Transverse colon (tissue), 4 donors: ENCODE measurements around the gene CNKSR3. TPM values are rescaled to one million over a fixed set of nuclear protein-coding genes. Genes with fewer than 3 reads are reported as not detected.
A peak's percentile ranks its signal among the peaks of the same experiment; 100 is the strongest.

Experiments used
- DNase-seq: peaks from one replicate; pipeline ENCODE4 v3.0.0-alpha.2; 2019
- H3K27ac ChIP-seq, 4 donors: fragments of 200-600 bp; sonication (generic); 2 replicates each; pipeline ENCODE4 v1.5.1; 2016 to 2018; ENCODE audit warnings: inconsistent platforms in 4 of 4
- H3K27me3 ChIP-seq: fragments of 200-600 bp; sonication (generic); 2 replicates; pipeline ENCODE4 v1.5.1; 2017; ENCODE audit warnings: inconsistent platforms
- H3K36me3 ChIP-seq, 4 donors: fragments of 200-600 bp; sonication (generic); 2 replicates each; pipeline ENCODE4 v1.5.1; 2017 to 2019; ENCODE audit warnings: inconsistent platforms in 4 of 4
- H3K4me1 ChIP-seq, 4 donors: fragments of 200-600 bp; sonication (generic); 2 replicates each; pipeline ENCODE4 v1.5.1; 2017 to 2020; ENCODE audit warnings: inconsistent platforms in 4 of 4
- H3K4me3 ChIP-seq, 4 donors: fragments of 200-600 bp; sonication (generic); 1 replicate in 1 of 4; 2 replicates in 3 of 4; pipeline versions ENCODE4 v1.5.1 to v1.6.1; 2017 to 2019; ENCODE audit warnings: inconsistent platforms in 4 of 4
- H3K9me3 ChIP-seq, 2 donors: fragments of 200-600 bp; sonication (generic); 2 replicates each; pipeline ENCODE4 v1.5.1; 2017 to 2019; ENCODE audit warnings: inconsistent platforms in 2 of 2
- CTCF ChIP-seq, 5 experiments: fragments of 200-600 bp in 3 of 5; fragments of 450-650 bp in 2 of 5; sonication (generic) in 3 of 5; IDR thresholded peaks; 1 replicate in 2 of 5; 2 replicates in 3 of 5; pipeline ENCODE4 v1.5.1; 2016 to 2017; ENCODE audit warnings: antibody characterized with exemption in 5 of 5, inconsistent platforms in 3 of 5, mild to moderate bottlenecking in 2 of 5, moderate library complexity in 1 of 5
- EP300 ChIP-seq: sonication (generic); formaldehyde crosslinking; IDR thresholded peaks from one replicate; pipeline ENCODE4 v1.6.1; 2017; ENCODE audit warnings: antibody characterized with exemption, low read depth
- POLR2A ChIP-seq: fragments of 450-650 bp; IDR thresholded peaks from one replicate; pipeline ENCODE4 v1.6.1; 2016; ENCODE audit warnings: antibody characterized with exemption, mild to moderate bottlenecking, moderate library complexity
- POLR2AphosphoS5 ChIP-seq, 3 donors: sonication (generic); formaldehyde crosslinking; IDR thresholded peaks; one replicate each; pipeline ENCODE4 v1.6.1; 2016; ENCODE audit warnings: antibody characterized with exemption in 3 of 3
- WGBS, 2 donors: methylation state at CpG; one replicate each; pipeline ENCODE4 v1.1.5; 2018; ENCODE audit warnings: low coverage in 1 of 2; 5-methylcytosine and 5-hydroxymethylcytosine counted together
- in situ Hi-C, 4 donors: fragments of 200-750 bp; cut with MboI; loops; one replicate each; pipeline versions ENCODE4 v1.15.0 to v1.15.1; 2017; ENCODE audit warnings: low sequenced_read_pairs in 3 of 4, low pct_ligation_motif_present in 1 of 4, low pct_unique_long_range_greater_than_20kb in 1 of 4
- intact Hi-C: fragments of 100-400 bp; cut with DNase I; formaldehyde crosslinking; loops from one replicate; pipeline ENCODE4 v1.15.1; 2023; ENCODE audit warnings: low total_unique reads
- total RNA-seq, 4 donors: library from RNA; depleted of rRNA; stranded (reverse); fragments of >200 nt; gene quantifications; one replicate each; pipeline ENCODE4 v1.1.0, GENCODE V29; 2016

The CNKSR3 gene
- total RNA-seq, 4 donors from 2014 or later, result 4.0 to 27.3 (median 16.9) TPM

GRCh38 chr6:154485815-154486214 lies 24.7 kb downstream of the CNKSR3 start:
- in situ Hi-C loops, result no loop called here

GRCh38 chr6:154484942-154485341 lies 25.5 kb downstream of the CNKSR3 start:
- intact Hi-C loops (no loop called here), in situ Hi-C loops (no loop called here)
- Histone ChIP-seq H3K27ac (peak overlapping the region in 2 of 4 donors; percentile 37 to 49), H3K27me3 (no peaks in the 10 kb centered on the region), H3K4me3 (no peak overlapping the region), H3K36me3 (no peaks in the 10 kb centered on the region), H3K4me1 (peaks cover 15 to 56% (median 26%) of the 10 kb centered on the region in 4 donors), H3K9me3 (no peaks in the 10 kb centered on the region)
- DNase-seq, result no peak
- no peak for TF ChIP-seq EP300
- no peak for TF ChIP-seq POLR2AphosphoS5 (IDR thresholded peaks at IDR 0.05)
- no peak for TF ChIP-seq CTCF (IDR thresholded peaks at IDR 0.05)

More at GRCh38 chr6:154485815-154486214, 24.7 kb downstream of the CNKSR3 start:
- Histone ChIP-seq H3K4me1 (peaks cover 15 to 56% (median 25%) of the 10 kb centered on the region in 4 donors), H3K4me3 (no peak overlapping the region), H3K36me3 (no peaks in the 10 kb centered on the region), H3K9me3 (no peaks in the 10 kb centered on the region), H3K27me3 (no peaks in the 10 kb centered on the region), H3K27ac (peak overlapping the region; percentile 13 to 56 (median 44))
- DNase-seq, result peak; percentile 65
- intact Hi-C loops, result no loop called here
- WGBS, 2 donors, result 46 to 53% methylated on average over 4 to 9 of the region's 9 CpGs
- no peak for TF ChIP-seq POLR2AphosphoS5 (IDR thresholded peaks at IDR 0.05)
- TF ChIP-seq POLR2A, result no peak
- TF ChIP-seq CTCF (IDR thresholded peaks at IDR 0.05), result no peak
- TF ChIP-seq EP300, result no peak

- in situ Hi-C loops, result no loop called here
- H3K27me3 ChIP-seq, result no peaks in the 10 kb centered on the region
- H3K4me1 ChIP-seq, result peaks cover 17 to 58% (median 27%) of the 10 kb centered on the region in 4 donors
- peak overlapping the region; percentile 40 to 78 (median 72) for H3K27ac ChIP-seq
- no peak for DNase-seq
- intact Hi-C loops, result no loop called here
- 40% methylated on average over 4 of the region's 4 CpGs; no CpG with 5 or more reads in 1 of the 2 donors for WGBS, 2 donors
- TF ChIP-seq CTCF (IDR thresholded peaks at IDR 0.05) (no peak), POLR2A (no peak), POLR2AphosphoS5 (IDR thresholded peaks at IDR 0.05) (peak in 1 of 3 donors; percentile 30), EP300 (no peak)
- H3K9me3 ChIP-seq, result no peaks in the 10 kb centered on the region
- no peaks in the 10 kb centered on the region for H3K36me3 ChIP-seq
- no peak overlapping the region for H3K4me3 ChIP-seq
Measured at GRCh38 chr6:154482858-154483257, 27.6 kb downstream of the CNKSR3 start.

- intact Hi-C loops (no loop called here), in situ Hi-C loops (no loop called here)
- Histone ChIP-seq H3K9me3 (no peaks in the 10 kb centered on the region), H3K27me3 (no peaks in the 10 kb centered on the region), H3K4me3 (no peak overlapping the region), H3K36me3 (no peaks in the 10 kb centered on the region), H3K4me1 (peaks cover 4 to 48% (median 19%) of the 10 kb centered on the region in 4 donors), H3K27ac (peak overlapping the region; percentile 40 to 78 (median 72))
- whole genome bisulfite sequencing, 2 donors, result 63 to 71% methylated on average over 1 to 3 of the region's 3 CpGs
- TF ChIP-seq POLR2A (no peak), POLR2AphosphoS5 (IDR thresholded peaks at IDR 0.05) (peak in 1 of 3 donors; percentile 33)
- no peak for DNase-seq
Measured at GRCh38 chr6:154481521-154482013, 28.9 kb downstream of the CNKSR3 start.
